HG03575 (cell line): ENCODE results near the gene FAM216A.
A peak's percentile ranks its signal among the peaks of the same experiment; 100 is the strongest.
"Not testable (repeated sequence)": the region's sequence is repeated elsewhere in the genome, so short reads cannot be mapped to it uniquely, and the experiment has no call there.

ENCODE experiments used
- ATAC-seq: cut with Tn5 transposase; IDR thresholded peaks from one replicate; pipeline ENCODE4 v1.9.1; 2021; ENCODE audit not compliant: unreplicated experiment, insufficient number of reproducible peaks, low FRiP score; ENCODE audit errors: extremely low read depth

Gene FAM216A

DNA sequence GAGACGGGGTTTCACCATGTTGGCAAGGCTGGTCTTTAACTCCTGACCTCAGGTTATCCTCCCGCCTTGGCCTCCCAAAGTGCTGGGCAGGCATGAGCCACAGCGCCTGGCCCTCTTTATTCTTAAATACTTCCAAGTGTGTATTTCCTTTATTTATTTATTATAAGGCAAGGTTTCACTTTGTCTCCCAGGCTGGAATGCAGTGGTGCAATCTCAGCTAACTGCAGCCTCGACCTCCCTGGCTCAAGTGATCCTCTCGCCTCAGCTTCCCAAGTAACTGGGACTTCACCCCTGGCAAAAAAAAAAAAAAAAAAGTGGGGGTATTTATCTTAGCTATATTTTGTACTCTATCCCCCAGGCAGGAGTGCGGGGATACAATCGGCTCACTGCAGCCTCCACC is 6.8 kb downstream of the FAM216A start:
- no peak for ATAC-seq

- no peak for ATAC-seq
These were observed 30.5 kb downstream of the FAM216A start for GRCh38 chr12:110498984-110499706.

DNA sequence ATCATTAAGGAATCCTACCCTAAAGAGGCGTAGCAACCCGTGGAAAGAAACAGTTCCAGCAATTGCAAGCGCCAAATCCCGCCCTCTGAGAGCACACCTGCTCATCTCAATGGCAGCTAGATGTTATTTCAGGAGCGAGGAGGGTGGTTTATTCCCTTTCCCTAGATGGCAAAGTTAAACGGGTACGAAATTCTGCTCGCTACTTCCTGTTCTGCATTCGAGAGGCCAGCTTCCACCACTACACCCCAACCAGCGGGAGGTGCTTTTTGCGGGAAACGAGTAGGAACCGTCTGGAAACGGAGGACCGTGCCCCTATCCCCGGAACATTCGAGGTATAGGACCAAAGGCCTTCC is 32.7 kb downstream of the FAM216A start:
- no peak for ATAC-seq

GRCh38 chr12:110501752-110502738 is 33.4 kb downstream of the FAM216A start, which contains the start of the genes RAD9B and VPS29:
RAD9B (plus strand) TSS chr12:110502331; CDS start chr12:110502338, 7 bp downstream.
VPS29 (minus strand) TSS chr12:110502111; CDS start chr12:110502051, 60 bp downstream.
- peak; percentile 63 for ATAC-seq

GRCh38 chr12:110503432-110503831 is 34.8 kb downstream of the FAM216A start:
- no peak for ATAC-seq

- no peak for ATAC-seq
These were observed 36.7 kb downstream of the FAM216A start for GRCh38 chr12:110505332-110505731.

DNA sequence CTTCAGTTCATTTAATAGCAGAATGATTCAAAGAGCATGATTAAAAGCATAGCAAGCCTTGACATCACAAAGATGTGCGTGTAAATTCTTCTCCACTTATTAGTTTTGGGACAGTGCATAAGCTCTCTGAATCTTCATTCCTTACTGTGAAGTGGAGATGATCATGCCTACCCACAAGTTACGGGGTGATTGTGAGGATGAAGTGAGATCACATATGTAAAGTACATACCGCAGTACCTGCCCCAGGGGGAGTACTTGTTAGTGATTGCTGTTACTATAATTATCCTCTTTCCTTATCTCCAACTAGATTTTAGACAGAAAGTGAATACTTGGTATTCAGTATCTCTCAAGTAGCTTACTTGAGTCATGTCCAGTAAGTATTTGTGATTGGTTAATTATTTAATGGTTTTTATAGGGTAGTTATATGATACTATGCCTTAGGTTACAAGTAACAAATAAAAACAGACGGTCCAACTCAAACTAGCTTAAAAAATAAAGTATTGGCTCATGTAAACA is 39.5 kb downstream of the FAM216A start:
- no peak for ATAC-seq

DNA sequence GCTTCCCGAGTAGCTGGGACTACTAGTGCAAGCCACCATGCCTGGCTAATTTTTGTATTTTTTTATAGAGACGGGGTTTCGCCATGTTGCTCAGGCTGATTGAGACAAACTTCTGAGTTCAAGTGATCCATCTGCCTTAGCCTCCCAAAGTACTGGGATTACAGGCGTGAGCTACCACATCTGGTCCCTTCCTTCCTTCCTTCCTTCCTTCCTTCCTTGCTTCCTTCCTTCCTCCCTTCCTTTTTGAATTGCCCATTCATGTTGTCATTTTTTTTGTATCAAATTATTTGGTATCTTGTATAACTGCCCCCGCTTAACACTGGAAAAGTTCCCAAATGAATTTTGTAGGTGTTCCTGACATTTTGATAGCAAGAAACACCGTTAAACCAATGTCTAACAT is 45.2 kb downstream of the FAM216A start:
- no peak for ATAC-seq

- ATAC-seq, result no peak
These were observed 45.7 kb downstream of the FAM216A start for GRCh38 chr12:110514363-110514762.

DNA sequence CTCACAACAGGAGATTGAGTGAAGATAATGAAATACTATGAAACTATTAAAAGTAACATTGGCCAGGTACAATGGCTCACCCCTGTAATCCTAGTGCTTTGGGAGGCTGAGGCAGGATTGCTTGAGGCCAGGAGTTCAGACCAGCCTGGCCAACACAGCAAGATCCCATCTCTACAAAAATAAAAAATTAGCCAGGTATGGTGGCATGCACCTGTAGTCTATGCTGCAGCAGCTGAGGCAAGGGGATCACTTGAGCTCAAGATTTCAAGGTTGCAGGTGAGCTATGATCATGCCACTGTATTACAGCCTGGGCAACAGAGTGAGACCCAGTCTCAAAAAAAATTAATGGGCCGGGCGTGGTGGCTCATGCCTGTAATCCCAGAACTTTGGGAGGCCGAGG is 48.4 kb downstream of the FAM216A start:
- ATAC-seq, result no peak

DNA sequence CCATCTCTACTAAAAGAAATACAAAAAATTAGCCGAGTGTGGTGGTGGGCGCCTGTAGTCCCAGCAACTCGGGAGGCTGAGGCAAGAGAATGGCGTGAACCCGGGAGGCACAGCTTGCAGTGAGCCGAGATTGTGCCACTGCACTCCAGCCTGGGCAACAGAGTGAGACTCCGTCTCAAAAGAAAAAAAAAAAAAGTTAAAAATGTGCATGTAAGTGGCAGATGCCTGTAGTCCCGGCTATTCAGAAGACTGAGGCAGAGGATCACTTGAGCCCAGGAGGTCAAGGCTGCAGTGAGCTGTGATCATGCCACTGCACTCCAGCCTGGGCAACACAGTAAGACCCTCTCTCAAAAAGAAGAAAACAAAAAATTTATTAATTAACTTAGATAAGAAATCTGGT is 49.4 kb downstream of the FAM216A start:
- not testable (repeated sequence) for ATAC-seq

DNA sequence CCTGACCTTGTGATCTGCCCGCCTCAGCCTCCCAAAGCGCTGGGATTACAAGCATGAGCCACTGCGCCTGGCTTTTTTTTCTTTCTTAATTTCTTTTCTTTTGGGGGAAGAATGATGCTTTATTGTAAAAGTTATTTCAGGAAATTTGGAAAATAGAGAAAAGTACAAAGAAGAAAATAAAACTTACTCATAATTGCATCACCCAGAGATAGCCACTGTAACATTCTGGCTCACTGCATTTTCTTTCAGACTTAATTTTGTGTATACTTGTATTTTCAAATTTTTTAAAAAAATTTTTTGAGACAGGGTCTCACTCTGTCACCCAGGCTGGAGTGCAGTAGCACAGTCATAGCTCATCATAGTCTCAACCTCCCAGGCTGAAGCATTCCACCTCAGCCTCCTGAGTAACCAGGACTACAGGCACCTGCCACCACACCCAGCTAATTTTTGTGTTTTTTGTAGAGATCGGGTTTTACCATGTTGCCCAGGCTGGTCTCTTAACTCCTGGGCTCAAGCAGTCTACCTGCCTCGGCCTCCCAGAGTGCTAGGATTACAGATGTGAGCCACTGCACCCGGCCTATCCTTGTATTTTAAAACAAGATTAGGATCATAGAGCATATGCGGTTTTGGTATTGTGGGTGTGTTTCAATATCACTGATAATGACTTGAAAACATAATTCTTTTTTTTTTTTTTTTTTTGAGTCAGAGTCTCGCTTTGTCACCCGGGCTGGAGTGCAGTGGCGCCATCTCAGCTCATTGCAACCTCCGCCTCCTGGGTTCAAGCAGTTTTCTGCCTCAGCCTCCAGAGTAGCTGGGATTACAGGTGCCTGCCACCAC is 52.4 kb downstream of the FAM216A start:
- ATAC-seq, result not testable (repeated sequence)

DNA sequence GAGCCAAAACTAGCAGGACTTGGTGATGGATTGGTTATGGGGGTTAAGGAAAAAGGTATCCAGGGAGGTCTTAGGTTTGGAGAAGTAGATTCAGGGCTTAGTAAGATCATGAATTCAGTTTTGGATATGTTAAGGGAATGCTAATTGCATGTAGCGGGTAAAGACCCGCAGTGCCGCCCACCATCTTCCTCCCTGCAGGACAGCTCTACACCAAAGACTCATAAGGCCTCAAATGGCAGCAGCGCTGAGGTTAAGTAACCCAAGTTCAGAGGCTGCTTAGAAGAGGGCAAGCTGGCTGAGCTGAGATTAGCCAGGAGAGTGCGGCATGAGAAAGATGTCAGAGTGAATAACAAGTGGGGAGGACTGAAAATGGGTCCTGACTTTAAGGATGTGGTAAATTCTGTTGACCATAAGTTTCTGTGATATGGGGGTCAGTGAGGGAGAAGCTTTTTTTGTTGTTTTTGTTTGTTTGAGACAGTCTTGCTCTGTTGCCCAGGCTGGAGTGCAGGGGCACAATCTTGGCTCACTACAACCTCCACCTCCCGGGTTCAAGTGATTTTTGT is 59.7 kb downstream of the FAM216A start:
- ATAC-seq, result no peak

DNA sequence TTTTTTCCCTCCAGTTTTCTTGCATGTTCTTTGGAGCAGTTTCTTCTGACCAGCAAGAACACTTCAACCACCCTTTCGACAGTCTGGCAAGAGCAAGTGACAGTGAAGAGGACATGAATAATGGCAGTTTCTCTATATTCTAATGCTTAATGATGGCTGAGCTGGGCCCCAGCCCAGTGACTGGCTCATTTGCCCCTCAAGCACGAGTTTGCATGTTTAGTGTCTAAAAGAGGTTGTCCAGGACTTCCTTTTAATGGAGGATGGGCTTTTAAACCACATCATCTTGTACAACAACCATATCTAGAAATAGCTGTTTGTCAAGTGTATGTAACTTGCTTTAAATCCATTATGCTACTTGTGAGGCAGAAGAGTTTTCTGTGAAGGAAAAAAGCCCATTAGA is 61.9 kb downstream of the FAM216A start:
- ATAC-seq, result no peak

DNA sequence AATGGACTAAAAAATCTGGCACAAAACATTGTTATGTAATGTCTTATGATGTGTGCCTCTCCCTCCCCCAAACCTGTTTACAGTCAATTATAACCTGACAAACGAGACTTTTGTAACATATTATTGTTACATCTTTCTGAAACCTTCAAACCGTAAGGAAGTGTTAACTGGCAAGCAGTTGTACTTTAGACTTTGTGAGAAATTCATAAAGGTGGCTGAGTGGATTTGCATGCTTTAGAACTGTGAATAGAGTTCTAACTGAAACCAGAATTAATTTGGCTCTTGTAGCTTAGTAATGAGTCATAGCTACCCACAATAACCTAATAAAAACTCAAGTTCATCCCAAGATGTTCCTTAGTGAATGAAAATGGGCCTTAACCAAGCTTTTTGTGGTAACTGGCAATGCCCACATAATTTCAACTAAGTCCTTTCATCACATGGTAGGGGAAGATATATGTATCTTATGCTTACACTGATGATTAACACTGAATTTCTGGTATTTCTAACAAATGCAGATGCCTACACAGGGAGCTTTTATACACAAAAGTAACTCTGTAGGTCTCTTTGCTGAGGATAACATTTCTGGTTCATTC is 63.2 kb downstream of the FAM216A start:
- peak; percentile 82 for ATAC-seq

DNA sequence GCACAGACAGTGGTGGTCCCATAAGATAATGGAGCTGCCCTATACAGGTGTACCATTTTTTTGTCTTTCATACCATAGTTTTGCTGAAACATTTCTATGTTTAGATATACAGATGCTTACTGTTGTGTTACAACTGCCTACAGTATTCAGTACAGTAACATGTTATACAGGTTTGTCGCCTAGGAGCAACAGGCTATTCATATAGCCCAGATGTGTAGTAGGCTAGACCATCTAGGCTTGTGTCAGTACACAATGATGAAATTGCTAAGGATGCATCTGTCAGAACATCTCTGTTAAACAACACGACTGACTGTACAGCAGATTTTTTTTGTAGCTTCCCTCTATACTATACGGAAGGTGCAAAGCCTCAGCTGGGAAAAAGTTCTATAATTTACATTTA is 64.0 kb downstream of the FAM216A start:
- no peak for ATAC-seq

DNA sequence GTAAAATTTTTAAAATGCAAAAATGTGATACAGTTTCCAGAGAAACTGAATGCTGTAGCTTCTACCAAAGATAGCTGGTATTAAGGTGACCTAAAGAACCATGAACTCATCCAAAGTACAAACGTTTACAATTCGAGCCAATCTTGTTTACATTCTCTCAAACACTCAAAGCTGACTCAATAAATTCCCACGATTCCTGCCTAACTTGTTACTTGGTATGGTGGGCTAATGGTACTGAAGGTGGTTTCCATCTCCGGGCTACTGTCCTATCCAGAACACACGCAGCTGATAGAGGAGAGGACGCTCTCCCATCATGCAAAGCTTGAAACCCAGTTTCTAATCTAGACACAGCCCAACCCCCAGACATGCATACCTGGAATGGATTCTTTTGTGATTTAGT is 65.0 kb downstream of the FAM216A start:
- ATAC-seq, result no peak

DNA sequence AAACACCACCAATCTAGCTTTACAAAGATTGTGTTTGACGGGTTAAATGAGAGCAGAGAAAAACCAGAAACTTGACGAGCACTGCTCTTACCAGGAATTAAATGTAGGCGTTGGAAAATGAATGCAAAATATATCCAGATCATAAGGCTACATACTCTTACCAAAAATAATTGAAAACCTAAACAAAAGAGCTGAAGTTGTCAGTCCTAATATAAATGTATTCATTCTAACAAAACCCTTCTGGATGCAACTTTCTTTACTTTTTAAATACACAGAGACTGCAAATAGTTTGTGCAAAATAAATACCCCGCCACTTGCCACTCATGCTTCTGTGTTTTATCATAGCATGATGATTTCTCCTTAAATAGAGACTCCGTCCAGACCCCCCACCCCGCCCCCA is 66.2 kb downstream of the FAM216A start:
- ATAC-seq, result no peak
